NK-92 treated with Interleukin-12 subunit alpha and Interleukin-12 subunit beta, amount 100 ng/mL, for 24 hours (cell line): Measurements from ENCODE around the gene DHRS12.

Source experiments
- DNase-seq: peaks from one replicate; lab custom pipeline; 2025; lab: John Stamatoyannopoulos, UW

Gene DHRS12

DNA sequence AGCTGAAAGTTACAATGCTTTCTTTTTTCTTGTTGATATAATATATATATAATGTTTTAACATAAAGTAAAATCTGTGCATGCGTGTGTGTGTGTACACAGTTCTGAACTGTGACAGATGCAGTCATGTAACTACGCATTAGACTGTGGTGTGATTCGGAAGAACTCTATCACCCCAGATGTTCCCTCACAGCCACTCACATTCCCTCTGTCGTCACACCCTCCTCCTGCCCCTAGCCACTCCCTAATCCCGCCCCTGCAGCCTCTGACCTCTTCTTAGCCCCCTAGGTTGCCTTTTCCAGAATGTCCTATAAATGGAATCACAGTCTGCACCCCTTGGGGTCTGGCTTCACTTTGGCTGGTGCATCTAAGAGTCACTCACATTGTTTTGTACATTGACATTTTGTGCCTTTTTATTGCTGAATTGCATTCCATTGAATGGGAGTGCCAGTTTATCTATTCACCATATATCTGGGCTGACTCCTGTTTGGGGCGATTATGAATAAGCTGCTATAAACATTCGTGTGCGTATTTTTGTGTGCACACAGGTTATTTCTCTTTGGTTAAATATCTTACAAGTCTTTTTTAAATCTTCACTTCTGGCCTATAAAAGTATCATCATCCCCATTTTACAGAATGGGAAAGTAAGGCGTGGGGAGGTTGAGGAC is 20.4 kb downstream of the DHRS12 start:
- DNase-seq, result no peak

DNA sequence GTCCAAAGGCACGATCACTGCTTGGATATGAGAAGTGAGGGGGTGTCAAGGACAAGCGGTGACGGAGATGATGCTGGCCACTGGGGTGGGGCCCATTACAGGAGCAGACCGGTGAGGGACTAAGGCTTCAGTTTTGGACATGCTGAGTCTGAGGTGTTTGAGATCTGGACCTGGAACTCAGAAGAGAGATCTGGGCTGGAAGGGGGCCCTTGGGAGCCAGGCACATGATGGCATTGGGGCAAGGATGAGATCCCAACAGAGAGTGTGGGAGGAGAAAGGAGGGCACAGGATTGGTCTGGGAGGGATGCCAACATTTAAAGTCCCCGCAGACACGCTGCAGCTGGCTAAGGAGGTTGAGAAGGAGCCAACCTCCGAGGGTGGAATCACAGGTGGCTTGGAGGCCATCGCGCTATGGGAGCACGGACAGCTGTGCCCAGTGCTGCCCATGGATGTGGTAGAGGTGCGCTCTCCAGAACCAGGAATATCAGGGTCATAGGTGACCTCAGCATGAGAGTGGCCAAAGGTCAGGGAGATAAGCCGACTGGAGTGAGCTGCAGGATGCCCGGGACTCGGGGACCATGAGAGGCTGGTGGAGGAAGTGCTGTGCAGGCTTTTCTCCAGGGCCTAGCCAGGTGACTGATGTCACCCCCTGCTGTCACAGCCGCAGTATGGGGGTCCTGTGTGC is 21.8 kb downstream of the DHRS12 start:
- no peak for DNase-seq

DNA sequence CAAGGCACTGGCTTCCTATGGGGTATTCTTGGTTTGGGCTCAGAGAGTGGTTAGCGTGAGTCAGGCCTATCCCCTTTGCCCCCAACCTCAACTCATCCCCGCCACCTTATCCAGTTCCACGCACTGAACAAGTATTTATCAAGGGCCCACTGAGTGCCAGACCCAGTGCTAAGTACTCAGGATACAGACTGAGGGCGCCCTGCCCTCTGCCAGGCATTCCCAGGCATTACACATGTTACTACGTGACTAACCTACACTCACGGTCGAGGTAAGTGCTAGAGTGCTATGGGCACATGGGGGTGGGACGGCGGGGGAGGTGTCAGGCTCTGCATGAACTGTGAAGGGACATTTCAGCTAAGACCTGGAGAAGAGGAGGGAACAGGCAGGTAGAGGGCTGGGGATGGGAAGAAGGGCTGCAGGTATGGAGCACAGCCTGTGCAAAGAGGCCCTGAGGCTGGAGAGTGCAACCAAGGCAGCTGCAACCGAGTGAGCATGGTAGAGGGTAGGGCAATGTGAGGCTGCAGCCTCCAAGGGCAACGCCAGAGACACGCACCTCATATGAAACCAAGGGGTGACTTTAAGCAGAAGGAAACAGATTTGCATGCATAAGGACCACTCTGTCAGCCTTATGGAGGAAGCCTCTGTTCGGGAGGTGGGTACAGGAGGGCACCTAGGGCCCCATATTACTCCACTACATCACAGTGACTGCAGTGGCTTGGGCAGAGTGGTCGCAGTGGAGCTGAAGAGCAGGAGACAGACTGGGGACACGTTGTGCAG is 22.5 kb downstream of the DHRS12 start:
- no peak for DNase-seq

DNA sequence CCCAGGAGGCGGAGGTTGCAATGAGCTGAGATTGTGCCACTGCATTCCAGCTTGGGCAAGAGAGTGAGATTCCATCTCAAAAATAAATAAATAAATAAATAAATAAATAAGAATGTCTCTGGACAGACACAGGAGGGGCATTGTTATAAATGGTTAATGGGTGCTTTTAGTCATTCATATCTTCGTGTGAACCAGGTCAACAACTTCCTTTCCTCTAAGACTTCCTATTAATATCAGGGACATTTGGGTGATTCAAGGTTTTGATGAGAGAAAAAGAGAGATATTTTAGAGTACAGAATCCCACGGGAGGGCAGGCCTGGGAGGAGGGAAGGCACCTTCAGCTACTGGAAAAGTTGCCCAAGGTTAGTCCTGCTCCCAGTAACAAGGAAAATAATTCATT is 23.9 kb downstream of the DHRS12 start:
- DNase-seq, result no peak

DNA sequence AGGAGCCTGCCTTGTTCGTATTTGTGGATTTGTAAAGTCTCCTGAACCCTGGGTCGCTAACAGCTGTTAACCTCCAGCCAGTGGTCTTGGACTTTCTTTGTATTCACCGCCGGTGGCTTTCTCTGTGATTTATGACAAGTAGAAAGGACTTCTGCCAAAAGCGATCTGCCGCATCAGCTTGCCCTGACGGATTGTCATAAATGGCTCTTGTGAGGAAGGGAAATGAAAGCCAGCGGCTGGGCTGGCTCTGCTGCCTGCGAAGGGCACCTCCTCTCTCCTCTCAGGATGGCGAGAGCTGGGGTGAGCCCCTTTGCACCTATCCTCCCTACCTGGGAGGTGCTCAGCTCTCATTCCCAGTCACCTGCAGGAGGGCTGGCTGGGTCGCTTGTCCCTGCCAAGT is 25.6 kb downstream of the DHRS12 start:
- DNase-seq, result no peak

DNA sequence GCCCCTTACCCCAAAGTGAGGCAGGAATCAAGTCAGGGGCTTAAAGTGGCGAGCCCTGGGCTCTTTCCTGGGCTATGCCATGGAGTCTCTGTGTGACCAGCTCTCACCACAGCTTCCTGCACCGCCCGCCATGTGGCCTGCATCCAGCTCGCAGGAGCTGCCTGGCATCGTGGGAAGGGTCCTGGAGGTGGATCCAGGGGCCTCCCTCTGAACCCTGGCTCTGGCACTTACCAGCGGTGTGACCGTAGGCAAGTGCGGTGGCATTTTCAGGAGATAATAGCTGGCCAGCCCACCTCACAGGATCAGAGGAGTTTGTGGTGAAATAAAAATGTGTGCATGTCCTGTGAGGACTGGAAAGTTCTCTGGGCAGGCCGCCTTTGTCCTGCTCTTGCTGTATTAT is 26.0 kb downstream of the DHRS12 start:
- DNase-seq, result no peak

DNA sequence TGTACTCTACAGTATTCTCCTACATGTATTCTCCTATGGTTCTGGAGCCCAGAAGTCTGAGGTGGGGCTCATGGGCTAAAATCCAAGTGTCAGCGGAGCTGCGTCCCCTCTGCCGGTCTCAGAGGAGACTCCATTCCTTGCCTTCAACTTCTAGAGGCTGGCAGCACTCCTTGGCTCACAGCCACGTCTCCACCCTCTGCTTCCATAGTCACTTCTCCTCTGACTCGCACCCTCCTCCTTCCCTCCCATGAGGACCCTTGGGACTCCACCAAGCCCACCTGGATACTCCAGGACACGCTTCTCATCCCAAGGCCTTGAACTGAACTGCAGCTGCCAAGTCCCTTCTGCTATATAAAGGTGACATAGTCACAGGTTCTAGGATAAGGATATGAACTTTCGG is 27.8 kb downstream of the DHRS12 start:
- DNase-seq, result no peak

DNA sequence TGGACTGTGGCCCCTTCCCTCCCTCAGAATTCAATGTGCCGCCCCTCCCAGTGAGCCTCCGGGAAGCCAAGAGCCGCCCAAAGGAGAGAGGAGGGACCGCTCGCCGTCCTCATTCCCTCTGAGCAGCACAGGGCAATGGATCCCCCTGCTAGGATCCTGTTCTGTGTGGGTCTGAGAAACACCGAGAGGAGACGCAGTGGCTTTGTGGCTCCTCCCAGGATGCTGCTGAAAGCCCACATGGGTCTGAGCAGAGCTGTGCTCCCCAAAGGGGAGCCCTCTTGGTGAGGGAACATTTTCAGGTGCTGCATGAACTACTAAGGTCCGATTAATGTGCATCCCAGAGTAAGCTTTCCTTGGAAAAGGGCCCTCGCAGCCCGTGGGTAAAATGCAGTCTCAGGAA is 30.4 kb downstream of the DHRS12 start:
- DNase-seq, result no peak

DNA sequence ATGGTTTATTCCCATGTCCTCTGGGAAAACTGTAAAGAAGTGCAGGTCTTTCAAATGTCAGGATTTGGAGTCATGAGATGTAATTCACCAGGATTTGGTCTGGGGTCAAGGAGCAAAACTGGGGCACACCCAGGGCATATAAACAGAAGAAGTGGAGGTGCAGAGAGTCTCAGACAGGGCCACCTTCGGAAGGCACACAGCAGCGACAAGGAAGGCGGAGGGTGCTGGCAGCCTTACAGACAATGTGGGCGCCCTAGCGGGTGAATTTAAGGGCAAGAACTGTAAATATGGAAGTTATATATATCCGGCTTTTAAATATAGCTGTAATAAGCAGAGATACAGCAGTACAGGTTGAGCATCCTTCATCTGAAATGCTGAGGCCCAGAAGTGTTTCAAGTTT is 31.2 kb downstream of the DHRS12 start:
- no peak for DNase-seq

DNA sequence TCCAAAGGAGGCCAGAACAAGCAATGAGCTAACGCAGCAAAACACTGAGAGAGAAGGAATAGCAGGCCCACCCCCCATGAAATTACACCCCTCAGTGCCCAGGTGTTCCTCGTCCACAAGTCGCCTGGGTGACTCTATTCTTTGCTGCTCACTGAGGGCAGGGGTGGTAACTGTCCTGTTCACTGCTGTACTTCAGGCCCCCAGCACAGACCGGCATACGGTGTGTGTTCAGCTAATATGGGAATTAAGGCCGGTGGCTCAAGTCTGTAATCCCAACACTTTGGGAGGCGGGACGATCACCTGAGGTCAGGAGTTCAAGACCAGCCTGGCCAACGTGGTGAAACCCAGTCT is 31.9 kb downstream of the DHRS12 start:
- DNase-seq, result no peak

DNA sequence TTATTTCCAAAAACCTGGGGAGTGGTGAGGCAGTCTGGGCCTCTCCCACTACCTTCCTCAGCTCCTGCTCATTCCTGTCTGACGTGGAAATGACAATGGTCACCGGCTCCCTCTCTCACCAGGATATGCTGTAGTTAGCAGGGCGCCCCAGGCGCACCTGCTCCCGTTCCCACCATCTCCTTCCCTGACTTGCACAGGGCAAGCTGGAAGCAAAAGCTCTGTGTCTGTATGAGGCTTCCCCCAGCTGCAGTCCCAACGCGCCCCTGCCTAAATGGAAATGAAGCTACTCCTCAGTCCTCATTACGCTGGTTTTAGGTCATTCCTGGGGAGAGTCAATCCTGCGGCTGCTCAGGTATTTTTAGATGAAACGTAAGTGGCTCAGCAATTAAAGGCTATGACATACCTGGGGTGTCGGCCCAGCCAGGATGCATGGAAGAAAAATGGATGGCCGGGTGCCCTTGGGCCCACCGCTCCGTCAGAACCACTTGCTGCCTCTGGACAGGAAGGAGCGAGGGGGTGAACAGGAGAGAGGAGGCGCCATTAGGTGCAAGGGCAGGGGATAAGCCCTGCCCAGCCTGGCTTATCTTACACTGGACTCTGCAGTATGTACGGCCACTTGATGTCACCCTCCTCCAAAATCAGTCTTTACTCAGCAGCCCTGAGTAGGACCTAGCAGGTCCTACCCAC is 32.4 kb downstream of the DHRS12 start:
- DNase-seq, result no peak

DNA sequence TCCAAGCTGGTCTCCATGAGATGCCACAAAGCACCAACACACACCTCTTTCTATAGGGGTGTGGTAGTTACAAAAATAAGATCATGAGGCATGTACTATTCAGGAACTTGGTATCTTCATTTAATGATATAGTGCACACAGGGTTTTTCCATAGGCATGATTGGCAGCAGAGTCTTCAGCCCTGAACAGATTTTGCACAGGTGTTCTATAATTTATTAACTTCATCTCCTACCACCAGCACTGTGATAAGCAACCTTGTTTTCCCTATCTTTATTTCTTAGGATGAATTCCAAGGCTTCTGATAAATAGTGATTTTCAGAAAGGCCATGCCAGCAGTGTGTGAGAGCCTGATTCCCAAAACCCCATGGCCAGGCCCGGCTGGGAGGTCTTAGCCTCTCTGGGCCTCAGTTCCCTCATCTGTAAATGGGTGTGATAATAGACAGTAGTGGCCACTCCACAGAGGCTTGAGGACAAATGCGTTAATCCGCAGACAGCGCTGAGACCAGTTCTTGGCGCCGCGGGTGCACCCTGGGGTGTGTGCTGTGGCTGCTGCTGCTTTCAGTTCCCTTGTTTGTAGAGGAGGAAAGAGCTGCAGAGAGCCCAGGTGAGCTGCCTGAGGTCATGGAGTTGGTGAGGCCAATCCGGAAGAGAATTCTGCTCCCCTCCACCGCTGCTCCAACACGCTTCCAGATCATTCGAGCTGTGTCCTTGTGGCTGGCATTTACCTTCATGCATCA is 33.1 kb downstream of the DHRS12 start:
- no peak for DNase-seq

DNA sequence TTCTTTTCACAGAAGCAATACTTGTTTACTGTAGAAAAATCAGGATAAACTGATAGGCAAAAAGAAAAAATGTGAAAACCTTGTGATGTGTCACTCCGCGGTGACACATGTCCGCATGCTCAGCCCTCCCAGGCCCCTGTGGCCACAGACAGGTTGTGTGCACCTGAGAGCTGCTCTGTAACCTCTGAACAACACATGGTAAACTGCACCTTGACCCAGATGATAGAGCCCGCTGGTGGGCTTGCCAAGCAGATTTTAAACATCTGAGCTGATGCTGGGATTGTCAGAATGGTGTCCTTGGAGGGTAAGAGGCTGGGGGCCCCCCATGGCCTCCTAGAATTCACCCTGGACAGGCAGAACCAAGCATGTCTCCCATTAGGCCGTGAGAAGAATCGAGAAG is 33.8 kb downstream of the DHRS12 start:
- no peak for DNase-seq

DNA sequence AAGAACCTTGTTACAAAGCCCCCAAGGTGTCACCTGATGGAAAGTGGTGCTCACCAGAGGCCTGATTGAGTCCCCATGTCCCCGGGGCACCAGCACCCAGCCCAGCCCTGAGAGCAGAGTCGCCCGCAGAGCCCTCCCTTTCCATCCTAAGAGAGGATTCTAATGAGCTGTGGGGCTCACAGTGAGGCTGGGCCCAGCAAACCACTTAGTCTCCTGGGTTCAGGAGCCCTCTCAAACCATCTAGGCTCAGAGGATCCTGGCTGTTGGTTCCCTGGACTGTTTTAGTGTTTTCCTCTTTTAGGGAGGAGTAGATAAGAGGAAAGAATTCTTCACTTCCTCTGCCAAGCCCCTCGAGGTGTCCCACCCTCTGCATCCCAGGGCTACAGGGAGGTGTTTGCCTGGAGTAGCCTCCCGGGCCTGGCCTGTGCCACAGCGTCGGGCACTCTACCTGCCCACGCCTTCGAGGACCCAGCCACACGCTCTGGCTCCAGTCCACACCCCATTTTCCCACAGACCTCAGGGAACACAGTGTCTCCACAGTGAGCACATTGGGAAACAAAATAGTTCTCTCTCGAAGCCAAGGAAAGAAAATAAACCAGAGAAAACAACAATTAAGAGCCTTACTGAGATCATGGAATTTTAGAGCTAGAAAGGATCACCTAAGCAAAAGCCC is 34.4 kb downstream of the DHRS12 start:
- no peak for DNase-seq

DNA sequence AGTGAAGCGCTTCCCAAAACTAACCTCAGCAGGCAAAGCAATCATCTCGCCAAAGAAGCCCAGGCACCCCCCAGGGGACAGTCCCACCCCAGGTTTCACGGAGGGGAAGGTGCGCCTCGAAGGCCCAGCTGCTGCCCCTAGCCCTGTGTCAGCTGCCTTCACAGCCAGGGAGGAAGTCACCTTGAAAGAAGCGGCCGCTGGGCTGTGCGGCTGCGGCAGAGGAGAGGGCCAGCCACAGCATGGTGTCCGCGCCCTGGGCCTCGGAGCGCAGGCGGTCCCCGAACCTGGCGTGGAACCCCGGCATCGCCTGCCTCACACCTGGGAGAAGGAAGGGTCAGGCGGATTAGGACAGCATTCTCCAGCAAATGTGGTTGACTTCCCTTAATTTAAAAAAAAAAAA is 35.0 kb downstream of the DHRS12 start:
- DNase-seq, result no peak

DNA sequence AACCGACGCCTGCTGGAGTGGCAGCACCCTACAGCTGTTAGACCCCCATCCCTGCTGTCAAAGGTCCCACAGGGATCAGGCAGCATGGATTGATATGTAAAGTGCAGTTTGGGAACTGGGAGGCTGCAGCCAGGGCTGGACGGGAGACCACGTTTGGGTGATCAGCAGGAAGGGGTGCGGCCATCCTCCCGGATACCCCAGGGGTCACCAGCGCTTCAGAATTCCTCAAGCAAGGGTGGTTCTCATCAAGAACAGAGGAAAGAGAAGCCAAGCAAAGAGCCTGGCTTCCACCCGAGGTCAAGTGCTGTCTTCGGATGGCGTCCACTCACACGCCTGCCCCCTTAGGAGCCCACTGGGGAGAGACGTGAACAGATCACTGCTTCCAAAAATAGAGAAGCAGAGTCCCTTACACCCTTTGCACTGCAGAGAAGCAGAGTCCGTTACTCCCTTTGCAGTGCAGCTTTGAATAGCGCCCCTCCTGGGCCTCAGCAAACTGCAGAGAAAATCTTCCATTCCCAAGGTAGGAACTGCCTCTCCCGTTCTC is 35.5 kb downstream of the DHRS12 start:
- DNase-seq, result no peak

DNA sequence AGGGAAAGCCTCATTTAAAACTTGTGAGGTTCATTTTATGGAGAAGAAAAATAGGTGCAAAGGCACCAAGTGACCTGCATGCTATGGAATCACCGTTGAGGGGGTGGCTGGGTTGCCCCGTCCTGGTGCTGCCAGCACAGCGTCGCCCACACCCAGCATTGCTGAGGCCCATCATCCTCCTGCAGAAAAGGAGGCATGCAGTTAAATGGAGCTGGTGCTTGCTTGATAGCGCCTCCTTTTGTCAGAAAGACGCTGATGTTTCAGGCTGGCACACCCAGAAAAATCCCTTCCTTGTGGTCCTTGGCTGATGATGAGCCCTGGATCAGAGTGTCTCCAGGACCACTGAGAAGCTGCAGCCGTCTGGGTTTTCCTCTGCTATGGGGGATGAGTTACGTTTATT is 36.9 kb downstream of the DHRS12 start:
- DNase-seq, result no peak

DNA sequence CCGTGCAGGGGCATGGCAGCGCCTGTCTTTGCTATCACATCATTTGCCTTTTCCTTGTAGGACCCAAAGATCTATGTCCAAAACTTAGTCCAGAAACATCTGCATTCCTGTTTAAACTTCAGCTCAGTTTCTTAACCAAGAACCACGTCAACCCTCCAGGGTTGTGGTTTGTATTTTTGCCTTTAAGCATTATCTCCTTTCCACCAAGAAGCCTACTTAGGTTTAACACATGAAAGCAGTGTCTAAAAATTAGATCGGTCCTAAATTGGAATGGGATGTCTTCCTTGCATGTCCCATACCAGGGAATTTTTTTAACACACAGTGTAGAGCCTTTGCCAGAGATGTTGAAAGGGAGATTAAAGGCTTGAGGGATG is 38.8 kb downstream of the DHRS12 start:
- no peak for DNase-seq

DNA sequence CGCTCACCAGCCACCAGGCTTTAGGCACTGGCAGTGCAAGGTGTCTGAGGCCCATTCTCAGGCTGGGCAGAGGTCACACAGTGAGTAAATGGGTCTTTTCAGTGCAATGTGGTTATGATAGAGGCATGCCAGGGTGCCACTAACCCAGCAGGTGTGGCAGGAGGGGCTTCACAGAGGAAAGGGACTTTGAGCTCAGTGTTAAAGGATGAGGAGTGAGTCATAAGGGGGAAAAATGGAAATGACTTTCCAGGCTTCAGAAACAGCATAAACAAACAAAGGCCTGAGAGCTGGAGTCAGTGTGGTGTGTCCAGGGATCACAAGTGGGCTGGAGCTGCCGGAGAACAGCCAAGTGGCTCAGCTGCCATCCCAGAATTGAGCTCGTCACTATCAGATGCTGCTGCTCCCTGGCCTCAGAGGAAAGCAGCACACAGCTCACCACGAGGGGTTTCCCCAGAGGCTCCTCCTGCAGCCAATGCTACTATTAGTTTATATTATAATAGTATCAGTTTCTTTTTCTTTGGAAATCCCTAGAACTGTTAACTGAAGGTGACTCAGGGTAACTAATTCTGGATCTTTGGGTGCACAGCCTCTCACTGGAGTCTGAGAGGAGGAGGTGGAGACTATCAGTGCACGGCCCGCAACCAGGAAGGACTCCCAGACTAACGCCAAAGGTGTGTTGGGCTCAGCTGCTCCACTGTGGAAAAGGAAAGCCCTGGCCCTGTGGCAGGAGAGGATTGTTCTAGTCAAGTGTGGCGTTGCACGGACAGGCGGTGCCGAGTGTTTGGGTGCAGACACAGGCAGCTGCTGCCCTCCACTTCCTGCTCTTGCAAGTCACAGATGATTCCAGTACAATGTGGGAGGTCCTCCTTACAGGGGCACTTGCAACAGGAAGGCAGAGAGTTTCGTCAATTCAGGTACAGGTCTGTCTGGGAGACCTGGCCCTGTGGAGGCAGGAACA is 39.5 kb downstream of the DHRS12 start:
- DNase-seq, result no peak

DNA sequence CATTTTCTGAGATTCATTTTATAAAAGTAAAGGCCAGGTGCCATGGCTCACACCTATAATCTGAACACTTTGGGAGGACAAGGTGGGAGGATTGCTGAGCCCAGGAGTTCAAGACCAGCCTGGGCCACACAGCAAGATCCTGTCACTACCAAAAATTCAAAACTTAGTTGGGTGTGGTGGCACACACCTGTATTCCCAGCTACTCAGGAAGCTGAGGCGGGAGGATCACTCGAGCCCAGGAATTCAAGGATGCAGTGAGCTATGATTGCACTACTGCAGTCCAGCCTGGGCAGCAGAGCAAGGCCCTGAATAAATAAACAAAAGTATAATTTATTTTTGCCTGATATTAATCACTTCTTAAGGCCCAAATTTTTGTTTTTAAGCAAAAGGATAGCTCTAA is 40.5 kb downstream of the DHRS12 start:
- DNase-seq, result no peak
